Measurements from ENCODE around the gene ZNRF2.

ZNRF2 gene

DNA sequence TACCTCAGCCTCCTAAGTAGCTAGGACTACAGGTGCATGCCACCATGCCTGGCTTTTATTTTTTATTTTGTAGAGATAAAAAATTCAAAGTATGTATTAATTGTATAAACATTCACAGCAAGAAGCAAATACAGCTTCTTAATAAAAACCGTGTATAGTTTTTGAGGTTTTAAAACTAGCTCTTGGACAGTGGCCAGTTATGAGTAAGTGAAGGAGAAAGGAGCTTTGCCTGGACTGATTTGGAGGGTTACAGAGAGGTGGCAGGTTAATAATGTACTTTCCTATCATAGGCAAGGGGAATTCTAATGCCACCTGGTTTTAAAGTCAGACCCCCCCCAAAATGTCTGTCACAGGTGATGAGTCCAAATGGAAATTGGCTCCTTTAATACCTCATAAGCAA lies 43.4 kb downstream of the ZNRF2 start:
- no peak for DNase-seq

DNA sequence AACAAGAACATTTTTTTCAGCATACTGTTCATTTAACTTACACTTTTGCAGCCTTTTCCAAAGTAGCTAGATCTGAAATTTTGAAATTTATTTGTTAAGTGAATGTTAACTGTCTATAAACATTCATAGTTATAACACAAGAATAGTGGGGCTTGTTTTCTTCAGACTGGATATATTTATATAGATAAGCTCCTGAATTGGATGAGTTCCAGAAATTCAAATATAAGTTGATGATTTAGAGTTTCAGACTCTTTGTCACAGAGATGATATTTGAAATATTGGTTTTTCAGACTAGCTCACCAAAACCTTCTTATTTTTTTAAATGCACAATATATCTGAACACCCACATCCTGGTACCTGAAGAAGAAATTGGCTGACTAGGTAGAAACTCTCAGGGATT lies 44.0 kb downstream of the ZNRF2 start:
- no peak for DNase-seq

DNA sequence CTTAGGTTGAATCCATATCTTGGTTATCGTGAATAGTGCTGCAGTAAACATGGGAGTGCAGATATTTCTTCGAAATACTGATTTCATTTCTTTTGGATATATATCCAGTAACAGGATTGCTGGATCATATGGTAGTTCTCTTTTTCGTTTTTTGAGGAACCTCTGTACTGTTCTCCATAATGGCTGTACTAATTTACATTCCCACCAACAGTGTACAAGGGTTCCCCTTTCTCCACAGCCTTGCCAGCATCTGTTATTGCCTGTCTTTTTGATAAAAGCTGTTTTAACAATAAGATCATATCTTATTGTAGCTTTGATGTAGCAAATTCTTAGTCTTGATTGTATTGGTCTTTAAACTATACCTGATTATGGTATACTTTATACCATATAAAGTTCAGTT lies 45.3 kb downstream of the ZNRF2 start:
- DNase-seq, result no peak

DNA sequence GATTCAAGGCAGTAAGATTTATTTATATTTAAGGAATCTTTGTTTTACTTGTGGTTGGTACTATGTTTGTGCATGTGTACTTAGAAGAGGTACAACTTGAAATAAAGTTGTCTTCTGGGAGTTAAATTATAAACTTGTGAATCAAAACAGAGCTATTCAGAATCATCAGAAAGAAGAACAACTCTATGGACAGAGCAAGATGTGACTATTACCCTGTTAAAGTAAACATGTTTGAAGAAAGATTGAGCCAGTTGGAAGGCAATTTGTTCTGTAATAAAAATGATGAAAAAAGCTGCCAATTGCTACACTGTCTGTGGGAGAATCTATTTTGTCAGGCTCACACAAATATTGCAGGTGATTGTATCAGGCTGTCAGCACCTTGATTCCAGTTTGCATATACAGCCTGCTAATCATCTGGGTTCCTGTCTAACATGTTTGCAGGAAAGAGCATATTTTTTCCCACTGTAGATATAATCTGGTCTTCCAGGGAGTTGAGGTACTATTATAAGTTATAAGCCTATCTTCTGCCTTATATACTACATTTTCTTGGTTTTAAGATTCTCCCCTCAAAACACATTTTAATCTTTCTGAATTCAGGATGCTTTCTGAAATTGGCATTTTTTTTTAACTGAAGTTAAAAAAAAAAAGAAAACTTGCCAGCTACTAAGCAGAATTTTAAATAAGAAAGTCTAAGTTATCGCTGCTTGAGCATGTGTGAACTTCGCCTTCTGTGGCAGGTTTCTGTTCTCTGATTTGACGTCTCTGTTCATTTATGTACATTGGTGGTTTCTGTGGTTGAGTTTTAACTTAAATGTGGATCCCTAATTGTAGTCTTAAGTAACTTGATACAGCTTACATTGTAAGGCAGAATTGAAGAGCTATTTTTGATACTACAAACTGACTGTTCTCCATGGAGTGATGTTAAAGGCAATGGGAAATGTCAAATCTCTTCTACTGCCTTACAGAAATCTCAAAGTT lies 46.0 kb downstream of the ZNRF2 start:
- no peak for DNase-seq

DNA sequence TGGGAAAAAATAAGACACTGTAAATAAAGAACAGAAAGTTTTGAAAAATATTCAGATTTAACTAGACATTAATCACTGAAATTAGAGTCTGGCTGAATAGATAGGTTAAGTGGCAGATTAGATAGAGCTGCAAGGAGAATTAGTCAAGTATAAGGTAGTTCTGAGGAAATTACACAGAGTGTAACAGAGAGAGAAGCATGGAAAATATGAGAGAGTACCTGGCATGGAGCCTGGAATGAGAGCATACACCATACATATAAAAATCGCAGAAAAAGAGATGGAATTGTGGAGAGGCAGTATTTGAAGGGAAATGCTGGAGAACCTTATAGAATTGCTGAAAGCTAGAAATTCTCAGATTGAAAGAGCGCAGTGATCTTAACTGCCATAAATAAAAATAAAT lies 46.9 kb downstream of the ZNRF2 start:
- no peak for DNase-seq

DNA sequence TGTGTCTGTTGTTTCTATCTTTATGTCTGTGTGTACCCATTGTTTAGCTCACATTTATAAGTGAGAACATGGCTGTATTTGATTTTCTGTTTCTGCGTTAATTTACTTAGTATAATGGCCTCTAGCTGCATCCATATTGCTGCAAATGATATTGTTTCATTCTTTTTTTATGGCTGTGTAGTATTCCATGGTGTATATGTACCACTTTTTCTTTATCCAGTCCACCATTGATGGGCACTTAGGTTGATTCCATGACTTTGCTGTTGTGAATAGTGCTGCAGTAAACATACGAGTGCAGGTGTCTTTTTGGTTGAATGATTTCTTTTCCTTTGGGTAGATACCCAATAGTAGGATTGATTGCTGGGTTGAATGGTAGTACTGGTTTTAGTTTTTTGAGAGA lies 48.2 kb downstream of the ZNRF2 start:
- DNase-seq, result no peak

DNA sequence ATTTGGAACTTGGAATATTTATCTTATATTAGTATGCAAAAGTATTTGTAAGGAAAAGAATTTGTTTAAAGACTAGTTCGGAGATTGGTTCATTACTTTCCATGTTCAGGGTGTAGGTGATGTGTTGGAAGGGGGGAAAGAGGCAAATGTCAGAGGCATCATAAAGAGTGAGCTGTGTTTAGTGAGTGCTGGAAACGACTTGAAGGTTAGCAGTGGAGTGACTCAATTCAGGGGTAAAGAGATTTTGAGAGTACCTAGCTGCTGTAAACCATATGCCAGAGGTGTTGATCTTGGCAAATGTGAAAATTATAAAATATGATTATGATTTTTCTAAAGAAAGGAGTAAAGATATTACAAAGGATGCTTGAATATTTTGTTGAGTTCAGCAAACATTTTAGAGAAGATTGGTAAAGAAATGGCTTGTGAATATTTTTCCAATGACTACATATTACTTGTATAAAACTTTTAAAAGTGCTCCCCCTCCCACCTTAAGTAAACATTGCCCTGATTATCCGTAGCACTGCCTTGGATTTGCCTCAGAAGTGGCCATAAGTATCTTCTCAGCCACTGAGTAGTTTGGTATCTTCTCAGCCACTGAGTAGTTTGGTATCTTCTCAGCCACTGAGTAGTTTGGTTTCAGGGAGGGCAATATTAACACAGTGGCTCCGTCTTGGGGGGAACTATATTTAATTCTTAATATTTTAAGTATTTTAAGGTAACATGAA lies 51.5 kb downstream of the ZNRF2 start:
- DNase-seq, result no peak

DNA sequence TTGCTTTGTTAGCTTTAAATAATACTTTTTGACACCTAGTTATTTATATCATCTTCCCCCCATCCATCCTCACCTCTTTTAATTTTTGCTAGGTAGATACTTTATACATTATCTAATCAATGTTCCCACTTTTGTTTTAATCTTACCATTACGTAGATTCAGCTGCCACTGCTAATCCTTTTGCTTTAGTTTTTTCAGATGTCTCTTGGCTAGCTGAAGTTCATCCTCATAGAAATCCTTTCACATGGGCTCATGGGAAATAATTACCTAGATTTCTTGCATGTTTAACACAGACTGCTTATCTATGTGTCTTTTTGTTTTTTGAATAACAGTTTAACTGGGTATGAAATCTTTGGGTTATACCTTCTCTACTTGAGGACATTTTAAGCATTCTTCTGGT lies 60.1 kb downstream of the ZNRF2 start:
- no peak for DNase-seq

DNA sequence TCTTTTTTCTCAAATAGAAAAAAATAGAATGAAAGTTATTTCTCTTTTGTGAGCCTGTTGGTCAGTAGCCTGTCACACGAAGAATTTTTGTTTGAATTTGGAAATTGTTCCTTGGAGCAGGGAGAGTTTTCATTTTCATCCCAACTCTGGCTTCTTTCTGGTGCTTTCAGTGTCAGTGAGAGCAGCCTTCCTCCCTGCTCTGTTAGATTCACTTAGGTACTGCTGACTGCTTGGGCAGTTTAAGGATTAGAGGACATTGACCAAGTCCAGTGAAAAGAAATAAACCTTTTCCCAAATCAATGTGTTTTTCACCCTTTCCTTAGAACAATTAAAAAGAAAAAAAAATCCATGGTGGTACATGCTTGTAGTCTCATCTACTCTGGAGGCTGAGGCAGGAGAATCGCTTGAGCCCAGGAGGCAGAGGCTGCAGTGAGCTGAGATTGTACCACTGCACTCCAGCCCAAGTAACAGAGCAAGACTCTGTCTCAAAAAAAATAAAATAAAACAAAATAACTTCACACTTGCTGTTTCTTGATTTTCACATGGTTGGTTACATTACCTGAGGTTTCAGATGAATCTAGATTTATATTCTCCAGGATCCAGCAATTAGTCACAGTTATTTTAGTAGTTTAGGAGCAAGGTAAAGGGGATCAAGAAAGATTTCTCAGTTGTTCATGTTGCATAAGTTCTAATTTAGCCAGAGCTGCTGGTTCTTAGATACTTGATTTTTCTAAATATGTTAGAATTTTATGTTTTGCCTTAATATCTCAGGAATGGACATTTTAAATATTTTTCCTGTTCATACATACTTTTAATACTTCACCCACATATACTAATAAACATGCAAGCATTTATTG lies 63.1 kb downstream of the ZNRF2 start:
- DNase-seq, result no peak

DNA sequence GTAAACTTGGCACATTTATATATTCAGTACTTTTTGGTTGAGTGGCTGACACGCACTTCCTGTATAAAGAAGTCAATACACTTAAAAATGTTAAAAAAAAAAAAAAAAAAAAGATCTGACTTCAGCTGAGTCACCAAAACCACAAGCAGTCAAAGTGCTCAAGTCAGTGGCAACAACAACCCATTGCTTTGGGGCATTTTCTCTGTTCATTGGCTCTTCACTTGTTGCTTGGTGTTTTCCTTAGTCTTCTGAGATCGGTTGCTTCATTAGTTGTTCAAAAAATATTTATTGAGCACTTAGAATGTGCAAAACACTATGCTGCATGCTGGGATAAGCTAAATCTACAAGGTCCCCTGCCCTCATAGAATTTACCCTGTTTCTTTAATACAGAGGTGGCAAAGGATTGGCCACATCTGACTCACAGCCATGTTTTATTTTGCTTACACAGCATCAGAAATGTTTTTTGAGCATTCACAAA lies 63.7 kb downstream of the ZNRF2 start:
- DNase-seq, result peak; percentile 16

DNA sequence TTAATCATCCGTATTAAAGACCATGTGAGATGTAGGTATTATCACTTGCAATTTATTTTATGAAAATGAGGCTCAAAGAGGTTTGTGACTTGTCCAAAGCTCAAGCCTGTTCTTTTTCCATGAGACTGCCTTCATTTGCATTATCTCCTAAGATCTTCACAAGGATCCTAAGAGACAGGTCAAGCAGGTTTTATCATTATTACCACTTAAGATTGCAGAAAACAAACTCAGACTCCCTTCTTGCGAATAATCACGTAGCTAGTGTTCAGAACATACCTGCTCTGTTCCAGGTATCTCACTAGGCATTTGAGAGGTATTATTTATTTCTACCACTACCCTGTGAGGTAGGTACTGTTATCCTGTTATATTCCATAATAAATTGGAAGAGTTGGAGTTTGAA lies 64.8 kb downstream of the ZNRF2 start:
- DNase-seq, result no peak

DNA sequence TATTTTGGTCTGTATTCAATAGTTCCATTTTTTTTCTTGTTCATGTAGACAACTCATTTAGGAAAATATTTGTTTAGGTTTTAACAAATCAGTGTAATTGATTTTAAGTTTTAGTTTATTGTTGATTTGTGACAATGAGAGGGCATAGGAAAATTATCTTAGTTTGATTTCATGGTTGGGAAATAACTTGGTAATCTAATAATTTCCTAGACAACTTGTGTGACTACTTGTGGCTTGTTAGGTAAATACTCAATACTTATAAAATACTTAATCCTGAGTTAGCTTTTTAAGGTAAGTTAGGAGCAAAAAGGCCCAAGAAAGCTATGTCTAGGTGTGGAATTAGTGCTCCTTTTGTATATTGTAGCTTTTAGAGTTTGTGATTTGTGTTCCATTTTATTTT lies 65.4 kb downstream of the ZNRF2 start:
- no peak for DNase-seq

DNA sequence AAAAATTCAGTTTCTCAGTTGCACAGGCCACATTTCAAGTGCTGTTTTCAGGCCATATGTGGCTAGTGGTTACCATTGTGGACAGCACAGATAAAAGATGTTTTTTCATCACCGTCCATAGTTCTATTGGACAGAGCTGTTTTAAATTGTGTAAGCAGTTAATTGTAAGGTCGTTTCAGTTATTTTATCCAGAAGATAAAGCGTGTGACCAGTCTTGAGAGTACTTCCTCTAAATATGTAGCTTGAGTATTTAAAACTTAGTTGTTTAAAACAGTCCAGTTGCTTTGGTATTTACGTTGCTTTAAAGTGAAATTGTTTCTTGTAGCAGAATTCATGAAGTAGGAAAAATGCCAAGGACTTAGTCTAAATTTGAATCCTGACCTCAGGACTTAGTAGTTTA lies 66.9 kb downstream of the ZNRF2 start:
- DNase-seq, result no peak

DNA sequence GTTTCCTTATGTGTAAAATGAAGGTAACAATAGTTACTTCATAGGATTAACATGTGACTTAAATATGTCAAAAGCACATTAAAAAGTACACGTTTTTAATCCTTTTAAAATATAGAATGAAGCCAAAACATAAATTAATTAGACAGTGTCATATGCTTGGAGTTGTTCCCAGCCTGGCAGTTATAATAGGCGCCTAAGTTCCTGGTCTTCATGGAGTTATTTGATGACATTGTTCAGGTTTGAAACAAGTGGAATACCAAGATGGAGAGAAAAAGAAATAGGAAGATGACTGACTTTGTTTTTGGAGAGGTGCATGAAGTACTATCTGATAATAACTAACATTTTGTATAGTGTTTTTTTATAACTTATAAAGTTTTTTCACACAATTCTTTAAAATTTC lies 67.3 kb downstream of the ZNRF2 start:
- no peak for DNase-seq

DNA sequence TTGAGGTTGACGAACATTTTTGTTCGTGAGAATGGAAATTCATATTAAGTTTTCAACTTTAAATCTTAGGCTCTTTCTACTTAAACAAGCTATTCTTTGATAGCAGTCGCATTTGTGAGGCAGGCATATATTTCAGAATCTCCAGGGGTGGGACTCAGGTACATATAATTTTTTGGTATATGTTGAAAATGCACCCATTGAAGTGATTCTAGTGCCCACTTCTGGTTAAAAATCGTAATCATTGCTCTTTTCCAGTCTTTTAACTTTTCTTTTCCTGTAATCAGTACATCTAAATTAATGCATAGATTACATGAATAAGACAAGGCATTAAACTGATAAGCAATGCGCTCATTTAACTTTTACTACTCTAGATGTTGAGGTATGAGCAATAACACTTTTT lies 67.8 kb downstream of the ZNRF2 start:
- no peak for DNase-seq

DNA sequence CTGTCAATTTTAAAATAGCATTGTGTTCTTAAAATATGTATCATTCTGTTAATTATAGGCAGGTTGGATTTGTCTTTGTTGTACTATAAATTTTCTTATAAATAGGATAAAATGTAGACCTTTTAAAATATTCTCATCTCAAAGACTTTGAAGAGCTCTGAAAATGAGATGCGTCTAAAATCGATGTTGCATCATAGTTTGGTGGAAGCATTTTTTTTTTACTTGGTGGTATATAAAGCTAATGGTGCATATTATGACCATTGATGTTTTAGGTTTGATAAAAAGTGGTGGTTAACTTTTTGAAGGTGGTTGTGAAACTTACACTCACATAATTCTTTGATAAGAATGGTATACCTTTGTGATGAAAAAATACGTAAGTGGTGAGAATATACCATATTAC lies 69.1 kb downstream of the ZNRF2 start:
- no peak for DNase-seq

DNA sequence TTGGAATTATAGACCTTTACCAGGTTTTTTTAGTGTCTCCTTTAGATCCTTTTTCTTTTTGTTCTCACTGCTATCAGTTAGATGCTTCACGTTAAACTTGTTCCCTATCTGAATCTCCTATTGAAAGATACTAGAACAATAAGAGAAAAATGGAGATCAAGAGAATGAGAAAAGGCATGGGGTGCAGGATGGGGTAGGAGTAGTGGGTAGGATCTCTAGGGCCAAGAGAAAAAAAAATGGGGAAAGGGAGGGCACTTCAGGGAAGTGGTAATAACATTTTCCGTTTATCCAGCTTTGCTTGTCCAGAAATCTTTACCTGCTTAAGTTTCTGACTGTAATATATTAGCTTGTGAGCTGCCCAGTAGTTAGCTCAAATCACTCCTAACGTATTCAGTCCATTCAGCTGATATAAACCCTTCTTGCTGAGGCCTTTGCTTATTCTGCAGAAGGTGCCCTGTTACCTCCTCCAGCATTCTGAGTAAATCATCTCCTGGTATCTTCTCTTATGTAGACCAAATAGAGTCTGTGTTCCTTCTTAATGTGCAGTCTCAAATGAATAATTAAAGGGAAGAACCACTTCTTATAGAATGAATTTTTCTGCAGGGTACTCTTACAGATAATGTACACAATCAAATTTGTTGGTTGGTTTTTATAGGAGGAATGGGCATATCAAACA lies 69.7 kb downstream of the ZNRF2 start:
- DNase-seq, result no peak

DNA sequence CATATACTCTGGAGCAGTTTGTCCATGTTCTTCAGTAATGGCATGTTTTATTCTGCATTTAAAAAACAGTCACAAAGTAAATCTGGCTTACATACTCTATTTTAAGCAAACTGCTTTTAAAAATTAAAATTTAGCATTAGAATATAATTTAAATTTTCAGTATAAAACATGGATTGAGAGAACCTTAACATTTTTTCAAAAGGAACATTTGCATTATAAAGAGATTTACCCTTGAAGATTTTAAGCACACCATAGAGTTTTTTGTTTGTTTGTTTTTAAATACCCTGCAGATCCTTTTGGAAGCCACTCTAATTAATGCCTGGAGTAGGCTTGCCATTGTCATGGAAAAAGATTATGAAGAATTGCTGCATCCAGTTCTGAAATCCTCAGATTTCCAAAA lies 70.4 kb downstream of the ZNRF2 start:
- no peak for DNase-seq

DNA sequence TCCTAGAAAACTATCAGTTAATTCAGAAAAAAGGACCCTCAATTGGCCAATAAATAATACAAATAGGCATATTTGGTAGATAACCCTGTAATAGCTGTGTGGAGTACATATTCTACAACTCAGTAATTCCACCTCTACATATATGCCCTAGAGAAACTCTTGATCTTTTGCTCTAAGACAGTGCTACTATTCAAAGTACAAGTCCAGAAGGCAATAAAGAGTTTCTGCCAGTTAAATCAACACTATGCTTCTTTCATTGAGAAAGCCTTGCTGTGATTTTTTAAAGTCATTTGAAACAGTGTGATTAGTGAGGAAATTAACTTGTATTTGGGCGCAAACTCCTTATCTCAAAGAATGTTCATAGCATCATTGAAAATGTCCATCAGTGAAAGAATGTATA lies 75.6 kb downstream of the ZNRF2 start:
- no peak for DNase-seq

DNA sequence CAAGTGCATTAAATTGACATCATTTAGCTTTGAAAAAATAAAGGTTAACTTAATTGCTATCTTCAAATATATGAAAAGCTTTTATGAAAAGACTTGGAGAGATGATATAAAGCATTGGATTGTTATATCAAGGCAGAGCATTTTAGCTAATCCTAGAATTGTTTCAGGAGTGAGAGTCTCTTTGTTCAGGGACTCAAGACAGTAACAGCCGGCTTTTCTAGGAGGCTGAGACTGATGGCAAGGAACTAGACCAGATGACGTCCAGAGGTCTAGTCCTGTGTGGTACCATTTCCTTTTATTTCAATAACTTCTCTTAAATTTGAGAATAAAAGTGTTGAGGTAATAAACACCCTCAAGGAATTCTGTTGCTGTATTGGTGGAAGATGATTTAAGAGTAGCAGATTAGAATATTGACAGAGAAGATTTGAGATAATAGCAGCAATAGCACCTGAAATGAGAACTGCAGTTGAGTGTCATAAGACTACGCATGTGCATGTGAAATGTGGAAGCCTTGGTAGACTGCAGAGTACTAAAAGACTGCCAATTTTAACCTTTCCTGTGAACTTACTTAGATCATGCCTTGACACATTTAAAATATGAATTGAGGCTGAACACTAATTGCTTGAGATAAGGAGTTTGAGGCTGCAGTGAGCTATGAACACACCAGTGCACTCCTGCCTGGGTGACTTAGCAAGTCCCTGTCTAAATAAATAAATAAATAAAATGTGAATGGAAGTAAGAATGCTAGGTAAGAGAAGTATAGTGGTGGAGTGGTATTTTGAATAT lies 79.6 kb downstream of the ZNRF2 start:
- no peak for DNase-seq

DNA sequence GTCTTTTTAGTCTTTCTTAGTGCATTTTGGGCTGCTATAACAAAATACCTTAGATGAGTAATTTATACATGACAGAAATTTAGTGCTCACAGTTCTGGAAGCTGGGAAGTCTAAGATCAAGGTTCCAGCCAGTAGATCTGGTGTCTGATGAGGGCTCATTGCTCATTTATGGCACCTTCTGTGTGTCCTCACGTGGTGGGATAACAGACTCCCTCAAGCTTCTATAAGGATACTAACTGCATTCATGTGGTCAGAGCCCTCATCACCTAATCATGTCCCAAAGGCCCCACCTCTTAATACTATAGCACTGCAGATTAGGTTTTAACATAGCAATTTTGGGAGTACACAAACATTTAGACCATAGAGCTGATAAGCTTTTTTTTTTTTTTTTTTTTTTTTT lies 80.4 kb downstream of the ZNRF2 start:
- no peak for DNase-seq

DNA sequence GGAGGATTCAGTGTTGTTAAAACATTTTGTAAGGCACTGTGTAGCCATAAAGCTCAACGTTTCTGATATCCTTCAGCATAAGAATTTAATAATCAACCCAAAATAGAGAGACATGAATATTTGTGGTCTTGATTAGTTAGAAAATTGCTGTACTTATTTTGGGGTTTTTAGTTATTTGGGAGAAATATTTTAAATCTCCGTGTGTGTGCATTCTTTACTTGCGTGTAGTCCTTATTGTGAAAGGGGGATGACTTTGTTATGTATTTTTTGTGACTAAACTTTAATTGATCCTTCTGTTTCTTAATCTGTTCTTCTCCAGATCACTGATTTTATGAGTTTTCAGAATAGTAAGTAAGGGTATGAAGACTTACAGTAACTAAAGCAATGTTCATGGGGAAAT lies 81.2 kb downstream of the ZNRF2 start:
- no peak for DNase-seq
